Adrenal gland (tissue), 12 donors: ENCODE results near the gene ADRA1B. TPM values are rescaled to one million over a fixed set of nuclear protein-coding genes. Genes with fewer than 3 reads are reported as not detected.

Experiments
- DNase-seq, 7 donors: peaks; one replicate each; pipeline ENCODE4 v3.0.0-alpha.2; 2019 to 2020
- H3K27ac ChIP-seq, 5 donors: fragments of 200-600 bp; sonication (generic) in 4 of 5; 1 replicate in 3 of 5; 2 replicates in 2 of 5; pipeline versions ENCODE4 v1.5.1 to v1.8.0; 2016 to 2020; ENCODE audit warnings: mild to moderate bottlenecking in 1 of 5
- H3K27me3 ChIP-seq: fragments of 200-600 bp; 2 replicates; pipeline ENCODE4 v1.8.0; 2021
- H3K36me3 ChIP-seq, 2 donors: fragments of 200-600 bp; replicated peaks in 1 of 2; 1 replicate in 1 of 2; 2 replicates in 1 of 2; pipeline versions ENCODE4 v1.5.1 to v1.8.0; 2018 to 2022
- H3K4me1 ChIP-seq, 2 donors: fragments of 200-600 bp; replicated peaks in 1 of 2; 1 replicate in 1 of 2; 2 replicates in 1 of 2; pipeline versions ENCODE4 v1.5.1 to v1.8.0; 2018 to 2021
- H3K4me3 ChIP-seq, 4 donors: fragments of 200-600 bp; sonication (generic) in 3 of 4; one replicate each; pipeline ENCODE4 v1.5.1; 2016 to 2018
- H3K9me3 ChIP-seq, 3 donors: fragments of 200-600 bp; sonication (generic) in 1 of 3; replicated peaks in 1 of 3; 1 replicate in 2 of 3; 2 replicates in 1 of 3; pipeline versions ENCODE4 v1.5.1 to v1.8.0; 2016 to 2021
- POLR2A ChIP-seq, 2 donors: fragments of 450-650 bp; IDR thresholded peaks; one replicate each; pipeline ENCODE4 v1.6.1; 2017; ENCODE audit warnings: antibody characterized with exemption in 2 of 2, mild to moderate bottlenecking in 2 of 2, moderate library complexity in 1 of 2
- WGBS, 4 donors: extraction: QIAGEN DNeasy Blood & Tissue Kit in 2 of 4; methylation state at CpG; one replicate each; pipeline versions ENCODE4 v1.1.5 to v1.1.7; 2013 to 2017; 5-methylcytosine and 5-hydroxymethylcytosine counted together
- intact Hi-C, 2 donors: fragments of 100-400 bp; cut with DNase I; formaldehyde crosslinking; loops; one replicate each; pipeline versions ENCODE4 v1.14.1 to v1.15.0; 2022 to 2023
- polyA plus RNA-seq, 3 donors: library from polyadenylated mRNA; stranded (reverse); fragments of 200-250 nt in 2 of 3; fragments of 350-450 nt in 1 of 3; fragmentation: Illumina TruSeq in 1 of 3; extraction: RNeasy Lipid Tissue Mini Kit (QIAGEN cat#74804) in 1 of 3; gene quantifications; one replicate each; pipeline ENCODE4 v1.2.3, GENCODE V29; 2013 to 2014
- total RNA-seq, 9 donors: library from RNA; depleted of rRNA in 4 of 9; stranded (reverse); fragments of >200 nt in 4 of 9; fragments of 120-200 nt in 1 of 9; fragmentation: NEBNext Ultra II Directional in 1 of 9; extraction: Animal tissue kit (Norgen Biotek cat#: 25700) in 1 of 9; gene quantifications; one replicate each; pipeline versions ENCODE4 v1.1.0 to v1.2.4, GENCODE V29; 2013 to 2023
- TF ChIP-seq, protein P1 (sequence below), 6 experiments: fragments of 450-650 bp in 4 of 6; fragments of 200-600 bp in 2 of 6; sonication (generic) in 1 of 6; IDR thresholded peaks; 1 replicate in 5 of 6; 2 replicates in 1 of 6; pipeline versions ENCODE4 v1.5.1 to v1.8.0; 2016 to 2021; ENCODE audit warnings: antibody characterized with exemption in 6 of 6, mild to moderate bottlenecking in 2 of 6, moderate library complexity in 1 of 6
- donor health status: healthy with polysubstance abuse.
- donor health status: Bipolar disorder and iron deficiency.
- donor health status: DM: yes; HTN: yes; CAD: no.
- donor health status: DM: no; HTN: no; CAD: no.
- donor health status: DM: no; HTN: no; CAD: no.
- donor health status: DM: yes; HTN: yes; CAD: no.

The ADRA1B gene
- total and polyA plus RNA-seq, 12 donors: 0.67 to 12.1 (median 4.2) TPM; not detected in 1

DNA sequence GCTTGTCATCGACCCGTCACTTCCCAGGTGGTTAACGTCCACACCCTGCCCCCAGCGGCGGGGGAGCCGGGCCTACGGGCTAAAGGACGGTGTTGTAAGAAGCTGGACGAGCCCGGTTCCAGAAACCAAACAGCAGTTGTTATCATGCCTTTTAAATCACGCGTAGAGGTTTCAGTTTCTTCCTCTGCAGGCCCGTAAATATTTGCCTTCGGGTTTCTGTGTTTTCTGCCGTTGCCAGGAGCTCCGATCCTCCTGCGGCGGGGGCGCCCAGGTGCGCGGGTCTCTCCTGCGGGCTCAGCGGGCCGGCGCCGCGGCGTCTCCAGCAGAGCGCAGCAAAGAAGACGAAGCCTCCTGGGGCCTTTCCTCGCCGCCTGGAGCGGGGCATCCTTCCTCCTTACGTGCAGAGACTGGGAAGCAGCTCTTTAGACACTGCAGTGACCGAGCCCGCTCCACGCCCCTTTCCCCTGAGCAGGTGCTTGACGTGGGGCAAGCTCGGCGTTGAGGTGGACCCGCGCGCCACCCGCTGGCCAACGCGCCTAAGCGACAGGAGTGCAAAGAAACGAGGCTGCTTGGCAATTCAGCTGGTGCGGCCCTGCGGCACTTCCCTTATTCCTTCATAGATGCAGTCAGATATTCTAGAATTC is 70.9 kb downstream of the ADRA1B start:
- Histone ChIP-seq H3K9me3 (no peaks in the 10 kb centered on the region), H3K27me3 (peaks cover 15% of the 10 kb centered on the region), H3K4me3 (peak overlapping the region in 1 of 4 donors; percentile 53), H3K36me3 (no peaks in the 10 kb centered on the region), H3K27ac (no peak overlapping the region), H3K4me1 (peaks cover 0 to 4% of the 10 kb centered on the region in 2 donors)
- peak; percentile 64 to 89 (median 80) for DNase-seq
- WGBS, 4 donors: 2 to 4% (median 3%) methylated on average over 14 to 50 of the region's 50 CpGs
- TF ChIP-seq POLR2A (IDR thresholded peaks at IDR 0.05): no peak
- TF ChIP-seq, protein P1, sequence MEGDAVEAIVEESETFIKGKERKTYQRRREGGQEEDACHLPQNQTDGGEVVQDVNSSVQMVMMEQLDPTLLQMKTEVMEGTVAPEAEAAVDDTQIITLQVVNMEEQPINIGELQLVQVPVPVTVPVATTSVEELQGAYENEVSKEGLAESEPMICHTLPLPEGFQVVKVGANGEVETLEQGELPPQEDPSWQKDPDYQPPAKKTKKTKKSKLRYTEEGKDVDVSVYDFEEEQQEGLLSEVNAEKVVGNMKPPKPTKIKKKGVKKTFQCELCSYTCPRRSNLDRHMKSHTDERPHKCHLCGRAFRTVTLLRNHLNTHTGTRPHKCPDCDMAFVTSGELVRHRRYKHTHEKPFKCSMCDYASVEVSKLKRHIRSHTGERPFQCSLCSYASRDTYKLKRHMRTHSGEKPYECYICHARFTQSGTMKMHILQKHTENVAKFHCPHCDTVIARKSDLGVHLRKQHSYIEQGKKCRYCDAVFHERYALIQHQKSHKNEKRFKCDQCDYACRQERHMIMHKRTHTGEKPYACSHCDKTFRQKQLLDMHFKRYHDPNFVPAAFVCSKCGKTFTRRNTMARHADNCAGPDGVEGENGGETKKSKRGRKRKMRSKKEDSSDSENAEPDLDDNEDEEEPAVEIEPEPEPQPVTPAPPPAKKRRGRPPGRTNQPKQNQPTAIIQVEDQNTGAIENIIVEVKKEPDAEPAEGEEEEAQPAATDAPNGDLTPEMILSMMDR (IDR thresholded peaks at IDR 0.05): peak; percentile 61 to 84 (median 71)
- intact Hi-C loops: loop anchor here (5.0 to 10.0 kb wide), 3 partner anchors 472 to 545 kb away; no protein-coding TSS in a partner anchor

DNA sequence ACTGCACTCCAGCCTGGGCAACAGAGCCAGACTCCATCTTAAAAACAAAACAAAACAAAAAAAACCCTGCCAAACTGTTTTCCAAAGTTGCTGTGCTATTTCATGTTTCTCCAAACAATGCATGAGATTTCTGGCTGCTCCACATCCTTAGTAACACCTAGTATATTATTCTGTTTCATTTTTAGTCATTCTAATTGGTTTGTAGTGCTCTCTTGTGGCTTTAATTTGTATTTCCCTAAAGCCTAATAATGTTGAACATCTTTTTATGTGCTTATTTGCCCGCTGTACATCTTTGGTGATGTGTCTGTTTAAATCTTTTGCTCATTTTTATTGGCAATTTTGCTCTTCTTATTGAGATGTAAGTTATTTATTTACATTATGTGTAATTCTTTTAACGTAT is 74.2 kb downstream of the ADRA1B start:
- H3K27me3 ChIP-seq: peaks cover 18% of the 10 kb centered on the region
- H3K4me1 ChIP-seq: peaks cover 0 to 4% of the 10 kb centered on the region in 2 donors
- no peak for TF ChIP-seq POLR2A (IDR thresholded peaks at IDR 0.05)
- TF ChIP-seq, protein P1 (IDR thresholded peaks at IDR 0.05): peak in 2 of 6 experiments; percentile 15 to 26
- 74 to 83% (median 81%) methylated on average over 2 of the region's 2 CpGs for WGBS, 4 donors
- no peaks in the 10 kb centered on the region for H3K36me3 ChIP-seq
- intact Hi-C loops: no loop called here
- H3K27ac ChIP-seq: no peak overlapping the region
- H3K4me3 ChIP-seq: no peak overlapping the region
- H3K9me3 ChIP-seq: no peaks in the 10 kb centered on the region
- DNase-seq: no peak

DNA sequence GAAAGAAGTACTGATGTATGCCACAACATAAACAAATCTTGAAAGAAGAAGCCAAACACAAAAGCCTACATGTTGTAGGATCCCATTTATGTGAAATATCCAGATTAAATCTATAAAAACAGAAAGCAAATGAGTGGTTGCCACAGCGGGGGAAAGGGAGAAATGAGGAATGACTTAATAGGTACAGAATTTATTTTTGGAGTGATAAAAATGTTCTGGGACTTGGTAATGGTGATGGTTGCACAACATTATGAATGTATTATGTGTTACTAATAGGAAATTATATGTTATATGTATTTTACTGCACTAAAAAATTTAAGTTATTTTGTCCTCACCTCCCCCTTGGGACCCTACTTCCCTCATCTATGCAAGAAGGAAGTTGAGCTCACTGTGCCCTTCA is 76.3 kb downstream of the ADRA1B start:
- no peak for DNase-seq
- Histone ChIP-seq H3K27me3 (peaks cover 8% of the 10 kb centered on the region), H3K4me3 (no peak overlapping the region), H3K36me3 (no peaks in the 10 kb centered on the region), H3K9me3 (no peaks in the 10 kb centered on the region), H3K27ac (no peak overlapping the region), H3K4me1 (no peaks in the 10 kb centered on the region)
- intact Hi-C loops: no loop called here
- WGBS, 4 donors: 87 to 100% (median 92%) methylated on average over 1 of the region's 1 CpG
- TF ChIP-seq POLR2A (IDR thresholded peaks at IDR 0.05): no peak
- TF ChIP-seq, protein P1 (IDR thresholded peaks at IDR 0.05): no peak

DNA sequence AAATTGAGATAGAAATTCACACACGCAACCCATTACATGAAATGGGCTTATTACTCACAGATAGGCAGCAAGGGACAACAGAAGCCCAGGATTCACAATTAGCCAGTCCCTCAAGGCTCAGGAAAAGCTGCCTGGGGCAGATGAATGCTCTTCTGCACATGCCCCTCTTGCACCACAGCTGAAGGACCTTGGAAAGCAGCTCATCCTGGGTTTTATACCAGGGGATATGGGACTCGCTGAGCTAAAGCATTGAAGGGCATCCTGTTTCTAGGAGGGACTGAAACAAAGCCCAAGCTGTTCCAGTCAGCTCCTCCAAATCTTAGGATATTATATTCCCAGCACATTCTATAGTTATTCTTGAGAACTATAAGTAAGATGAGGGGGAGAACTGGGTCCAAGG is 76.9 kb downstream of the ADRA1B start:
- H3K9me3 ChIP-seq: no peaks in the 10 kb centered on the region
- H3K27ac ChIP-seq: no peak overlapping the region
- H3K4me3 ChIP-seq: no peak overlapping the region
- intact Hi-C loops: no loop called here
- no peak for TF ChIP-seq POLR2A (IDR thresholded peaks at IDR 0.05)
- TF ChIP-seq, protein P1 (IDR thresholded peaks at IDR 0.05): no peak
- H3K36me3 ChIP-seq: no peaks in the 10 kb centered on the region
- no peaks in the 10 kb centered on the region for H3K4me1 ChIP-seq
- 81 to 92% (median 90%) methylated on average over 2 of the region's 2 CpGs for WGBS, 4 donors
- peaks cover 8% of the 10 kb centered on the region for H3K27me3 ChIP-seq
- no peak for DNase-seq
